ENCODE results near the gene OXLD1.

Gene OXLD1

DNA sequence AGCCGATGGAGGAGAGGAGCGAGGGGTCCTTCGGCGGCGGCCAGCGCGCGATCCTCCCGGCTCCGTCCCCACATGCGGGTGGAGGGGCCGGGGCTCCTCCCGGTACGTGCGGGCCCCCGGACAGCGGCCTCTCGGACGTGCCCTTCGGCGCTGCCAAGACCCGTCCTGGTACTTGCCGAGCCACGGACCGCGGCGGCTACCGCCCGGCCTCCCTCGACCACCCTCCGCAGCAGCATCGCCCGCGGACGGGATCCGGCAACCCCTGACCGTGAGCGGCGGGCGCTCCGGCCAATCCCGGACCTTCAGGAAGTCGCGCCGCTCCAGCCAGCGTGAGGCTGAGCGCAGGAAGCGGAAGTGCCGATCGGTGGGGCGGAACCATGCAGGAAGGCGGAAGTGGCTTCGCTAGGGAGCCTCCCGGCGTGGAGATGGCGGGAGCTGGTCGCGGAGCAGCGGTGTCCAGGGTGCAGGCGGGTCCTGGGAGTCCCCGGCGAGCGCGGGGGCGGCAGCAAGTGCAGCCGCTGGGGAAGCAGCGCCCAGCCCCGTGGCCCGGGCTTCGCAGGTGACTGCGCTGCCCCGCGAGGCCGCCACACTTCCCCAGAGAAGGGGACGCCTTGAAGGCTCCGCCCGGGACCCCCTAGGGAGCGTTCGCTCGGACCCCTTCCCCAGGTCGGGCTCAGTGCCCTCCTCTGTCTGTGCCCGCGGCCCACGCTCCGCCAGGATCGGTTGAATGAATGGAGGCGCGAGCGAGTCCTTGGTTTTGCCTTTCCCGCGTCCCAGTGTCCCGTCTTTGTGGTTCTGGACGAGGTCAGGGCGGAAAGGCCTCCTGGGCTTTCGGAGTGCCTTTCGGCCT lies at the start of gene OXLD1, which contains the start of gene CCDC137:
Gene OXLD1 (minus strand): TSS at position 264 of the 850 bp plus-strand sequence. CDS start 28 bp downstream, at position 236.
Gene CCDC137 (plus strand): TSS at position 396 of the 850 bp plus-strand sequence. CDS start 30 bp downstream, at position 426.
- DNase-seq, result peak; percentile 89

DNA sequence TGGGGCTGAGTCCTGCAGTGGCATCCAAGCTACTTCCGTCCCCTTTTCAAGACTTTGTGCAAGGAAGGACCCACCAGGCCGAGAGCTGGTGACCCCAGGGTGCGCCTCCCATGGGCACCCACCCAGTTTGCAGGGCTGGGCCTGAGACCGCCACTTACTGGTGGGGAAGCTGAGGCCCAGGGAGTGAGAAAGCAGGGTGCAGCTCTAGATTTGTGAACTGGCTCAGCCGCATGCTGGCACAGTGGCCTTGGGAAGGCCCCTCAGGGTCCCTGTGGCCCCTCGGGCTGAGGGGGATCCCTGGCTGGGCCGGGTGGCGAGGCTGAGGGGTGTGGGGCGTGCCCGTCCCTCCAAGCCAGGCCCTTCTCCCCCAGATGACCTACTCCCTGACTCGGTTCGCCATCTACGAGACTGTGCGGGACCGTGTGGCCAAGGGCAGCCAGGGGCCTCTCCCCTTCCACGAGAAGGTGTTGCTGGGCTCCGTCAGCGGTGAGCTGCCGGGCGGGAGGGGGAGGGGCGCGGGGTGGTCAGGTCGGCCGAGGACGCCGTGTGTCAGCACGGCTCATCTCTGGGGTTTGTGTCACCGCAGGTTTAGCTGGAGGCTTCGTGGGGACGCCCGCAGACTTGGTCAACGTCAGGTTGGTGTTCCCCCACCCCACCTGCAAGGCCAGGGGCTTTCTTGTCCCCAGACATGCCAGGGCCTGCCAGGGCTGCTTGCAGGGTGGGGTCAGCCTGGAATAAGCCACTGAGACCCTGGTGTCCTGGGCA lies 48.9 kb upstream of the OXLD1 start:
- no peak for DNase-seq

DNA sequence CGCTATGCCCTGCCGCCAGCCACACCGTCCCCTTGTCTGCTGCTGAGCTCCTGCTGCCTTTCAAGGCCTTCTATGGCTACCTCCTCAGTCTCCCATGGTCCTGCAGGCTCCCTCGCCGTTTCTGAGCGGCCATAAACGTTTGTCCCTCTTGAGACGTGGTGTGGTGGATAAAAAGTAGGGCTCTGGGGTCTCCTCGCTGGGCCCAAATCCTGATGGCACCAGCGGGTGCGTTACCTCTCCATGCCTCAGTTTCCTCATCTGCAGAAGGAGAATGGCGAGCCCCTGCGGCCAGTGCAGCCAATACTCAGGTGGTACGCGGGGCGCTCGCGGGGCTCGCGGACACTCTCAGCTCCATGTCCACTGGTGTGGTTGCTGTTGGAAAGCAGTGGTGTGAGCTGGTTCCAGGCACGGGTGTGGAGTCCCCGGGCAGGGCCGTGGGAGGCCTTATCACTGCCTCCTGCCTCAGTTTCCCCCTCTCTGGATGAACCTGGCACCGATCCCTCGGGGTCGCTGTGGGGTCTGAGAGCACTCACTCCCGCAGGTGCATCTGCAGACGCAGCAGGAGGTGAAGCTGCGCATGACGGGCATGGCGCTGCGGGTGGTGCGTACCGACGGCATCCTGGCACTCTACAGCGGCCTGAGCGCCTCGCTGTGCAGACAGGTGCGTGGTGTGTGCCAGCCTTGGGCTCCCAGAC lies 48.2 kb upstream of the OXLD1 start:
- no peak for DNase-seq

DNA sequence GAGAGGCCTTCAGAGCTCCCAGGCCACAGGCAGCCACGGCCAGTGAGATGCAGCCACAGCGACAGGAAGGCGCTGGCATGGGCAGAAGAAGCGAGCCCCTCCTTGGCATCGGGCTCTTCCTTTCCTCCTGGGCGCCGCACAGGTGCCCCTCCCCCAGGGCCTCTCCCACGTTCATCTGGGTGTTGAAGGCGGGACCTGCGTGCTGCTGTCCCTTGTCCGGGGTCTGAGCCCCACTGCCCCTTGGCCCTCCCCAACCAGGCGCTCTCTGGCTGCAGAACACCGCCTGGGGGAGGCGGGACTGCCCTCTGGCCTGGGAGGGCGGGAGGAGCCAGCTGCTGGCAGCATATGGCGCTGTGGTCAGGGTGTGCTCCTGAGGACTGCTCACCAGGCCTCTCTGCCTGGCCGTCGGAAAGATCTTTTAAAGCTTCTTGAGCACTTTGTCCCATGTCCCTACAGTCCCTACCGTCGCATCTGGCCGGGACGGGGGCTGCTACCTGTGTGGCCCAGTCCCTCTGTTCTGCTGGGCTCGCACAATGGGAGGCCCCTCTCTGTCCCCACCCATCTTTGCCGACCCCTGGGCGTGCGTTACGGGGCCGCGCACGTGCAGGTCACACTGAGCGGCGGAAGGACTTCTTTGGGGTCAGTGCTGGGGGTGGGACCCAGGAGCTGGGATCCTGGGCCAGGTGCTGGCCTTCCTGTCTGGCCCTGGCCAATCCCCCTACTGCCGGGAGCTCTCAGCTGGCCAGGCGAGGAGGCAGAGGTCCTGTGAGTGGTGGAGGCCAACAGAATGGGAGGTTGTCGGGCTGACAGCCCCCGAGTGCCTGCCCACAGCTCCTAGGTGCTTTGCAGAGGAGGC lies 47.4 kb upstream of the OXLD1 start:
- no peak for DNase-seq

DNA sequence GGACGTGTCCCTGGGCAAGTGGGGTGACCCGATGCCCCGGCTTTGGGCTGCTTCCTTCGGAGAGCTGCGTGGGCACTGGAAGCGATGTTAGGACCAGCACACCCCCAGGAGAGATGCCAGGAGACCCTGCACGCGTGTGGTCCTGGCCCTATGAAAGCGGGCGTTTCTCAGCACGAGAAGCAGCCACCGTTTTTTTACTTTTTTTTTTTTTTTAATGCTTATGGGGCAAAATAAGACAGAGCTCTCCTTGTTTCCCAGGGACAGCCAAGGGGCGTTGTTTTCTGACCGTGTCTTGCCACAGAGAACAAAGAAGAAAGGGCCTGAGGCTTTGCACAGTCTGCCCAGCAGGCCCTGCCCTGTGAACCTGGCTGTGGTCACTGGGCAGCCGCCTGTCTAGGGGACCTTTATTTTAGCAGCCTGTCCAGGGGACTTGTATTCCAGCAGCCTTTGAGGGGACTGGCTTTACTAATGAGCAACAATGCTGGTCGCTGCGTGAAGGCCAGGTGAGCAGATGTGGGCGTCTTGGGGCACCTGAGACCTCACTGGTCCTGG lies 46.7 kb upstream of the OXLD1 start:
- no peak for DNase-seq

DNA sequence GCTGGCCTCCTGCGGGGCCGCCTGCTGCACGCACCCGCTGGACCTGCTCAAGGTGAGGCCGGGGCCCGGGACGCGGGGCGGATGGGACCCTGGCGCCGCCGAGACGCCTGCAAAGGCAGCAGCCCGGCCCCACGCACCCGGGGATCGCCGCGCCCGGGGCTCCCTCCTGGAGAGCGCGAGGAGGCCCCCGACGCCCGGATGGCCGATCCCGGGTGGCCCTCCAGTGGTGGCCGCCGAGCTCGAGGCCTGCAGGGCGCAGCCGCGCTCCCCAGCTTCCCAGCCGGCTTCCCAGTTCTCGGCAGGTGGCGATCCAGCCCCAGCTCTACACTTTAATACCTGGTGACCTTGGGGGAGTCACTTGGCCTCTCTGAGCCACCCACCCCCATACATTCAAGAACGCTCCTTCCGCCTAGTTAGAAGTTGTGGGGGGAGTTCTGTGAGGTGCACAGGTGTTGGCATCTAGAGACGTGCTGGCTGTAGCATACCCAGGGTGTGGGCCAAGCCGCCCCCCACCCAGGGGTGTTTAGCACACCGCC lies 46.1 kb upstream of the OXLD1 start:
- no peak for DNase-seq

DNA sequence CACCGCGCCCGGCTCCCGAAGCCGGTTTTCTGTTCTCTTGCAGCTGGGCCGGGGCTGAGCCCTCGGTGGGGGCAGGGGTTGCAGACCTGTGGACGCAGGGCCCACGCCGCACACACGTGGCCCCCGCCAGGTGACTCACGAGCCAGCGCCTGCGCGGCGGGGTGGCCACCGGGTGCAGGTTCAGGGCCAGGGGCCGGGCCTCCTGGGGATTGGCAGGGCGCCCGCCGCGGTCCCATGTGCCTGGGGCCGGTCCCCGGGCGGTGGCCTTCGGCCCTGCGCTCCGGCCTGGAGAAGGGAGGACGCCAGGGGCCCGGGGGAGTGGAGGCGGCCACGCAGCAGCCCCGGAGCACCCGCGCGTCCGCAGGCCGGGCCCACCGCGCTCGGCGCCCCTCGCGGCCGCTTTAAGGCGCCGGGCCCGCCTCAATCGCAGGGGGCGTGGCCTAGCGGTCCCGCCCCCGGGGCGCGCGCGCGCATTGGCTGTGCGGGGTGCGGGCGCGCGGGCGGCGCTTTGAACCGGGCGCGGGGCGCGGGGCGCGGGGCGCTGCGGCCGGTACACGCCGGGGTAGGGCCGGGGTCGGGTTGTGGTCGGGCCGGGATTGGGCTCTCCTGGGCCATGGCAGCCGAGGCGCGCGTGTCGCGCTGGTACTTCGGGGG lies 45.5 kb upstream of the OXLD1 start, which contains the start of gene SLC25A10:
Gene SLC25A10 (plus strand): TSS at position 471 of the 654 bp plus-strand sequence. CDS start 143 bp downstream, at position 614.
- peak; percentile 75 for DNase-seq

DNA sequence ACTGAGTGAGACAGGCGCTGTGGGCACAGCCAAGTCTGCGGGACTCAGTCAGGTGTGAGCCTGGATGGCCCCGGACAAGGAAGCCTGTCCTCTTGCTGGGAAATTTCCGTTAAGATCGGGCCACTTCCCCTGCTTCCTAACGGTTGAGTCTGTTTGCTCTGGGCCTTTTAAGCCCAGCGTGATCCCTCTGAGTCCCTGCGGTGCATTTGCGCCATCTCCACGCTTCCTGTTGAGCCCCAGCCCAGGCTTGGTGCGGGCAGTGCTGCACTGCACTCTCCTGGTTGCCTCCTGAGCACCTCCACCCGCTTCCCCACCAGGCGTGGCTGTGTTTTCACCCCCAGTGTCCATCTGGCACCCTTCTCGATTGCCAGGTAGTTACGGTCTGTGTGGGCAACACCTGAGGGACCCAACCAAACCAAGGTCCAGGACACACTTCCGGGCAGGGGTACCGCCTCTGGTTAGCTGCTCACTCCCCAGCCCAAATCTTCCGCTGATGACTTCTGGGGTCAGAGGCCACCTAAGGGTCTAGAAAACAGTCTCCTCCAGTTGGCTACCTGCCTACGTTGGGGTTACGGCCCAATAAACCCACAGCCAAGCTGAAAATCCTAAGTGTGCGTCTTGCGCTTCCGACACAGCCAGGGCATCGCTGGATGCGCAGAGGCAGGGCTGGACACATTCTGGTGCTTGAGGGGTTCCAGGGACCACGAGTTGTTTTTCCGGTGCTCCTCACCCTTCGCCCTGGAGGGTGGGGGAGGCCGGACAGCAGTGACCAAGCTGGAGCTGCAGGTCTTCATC lies 44.3 kb upstream of the OXLD1 start:
- DNase-seq, result no peak

DNA sequence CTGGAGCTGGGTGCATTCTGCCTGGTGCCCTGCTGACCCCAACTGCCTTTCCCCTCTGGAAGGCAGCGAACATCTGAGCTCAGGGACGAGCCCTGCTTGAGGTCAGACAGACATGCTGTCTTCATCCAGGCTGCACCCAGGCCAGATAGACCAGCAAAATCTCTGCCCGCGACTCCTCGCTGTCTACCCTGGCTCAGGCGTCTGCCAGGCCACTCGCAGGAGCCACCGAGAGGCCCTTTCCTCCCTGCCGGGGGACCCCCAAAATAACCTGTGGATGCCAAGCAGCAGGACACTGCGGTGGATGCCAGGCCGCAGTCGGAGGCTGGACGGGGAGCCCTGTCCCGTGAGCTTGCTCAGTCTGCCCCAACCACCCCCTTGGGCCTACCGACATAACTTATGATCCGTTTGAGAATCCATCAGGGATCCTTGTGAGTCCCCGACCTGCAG lies 42.4 kb upstream of the OXLD1 start:
- DNase-seq, result no peak

DNA sequence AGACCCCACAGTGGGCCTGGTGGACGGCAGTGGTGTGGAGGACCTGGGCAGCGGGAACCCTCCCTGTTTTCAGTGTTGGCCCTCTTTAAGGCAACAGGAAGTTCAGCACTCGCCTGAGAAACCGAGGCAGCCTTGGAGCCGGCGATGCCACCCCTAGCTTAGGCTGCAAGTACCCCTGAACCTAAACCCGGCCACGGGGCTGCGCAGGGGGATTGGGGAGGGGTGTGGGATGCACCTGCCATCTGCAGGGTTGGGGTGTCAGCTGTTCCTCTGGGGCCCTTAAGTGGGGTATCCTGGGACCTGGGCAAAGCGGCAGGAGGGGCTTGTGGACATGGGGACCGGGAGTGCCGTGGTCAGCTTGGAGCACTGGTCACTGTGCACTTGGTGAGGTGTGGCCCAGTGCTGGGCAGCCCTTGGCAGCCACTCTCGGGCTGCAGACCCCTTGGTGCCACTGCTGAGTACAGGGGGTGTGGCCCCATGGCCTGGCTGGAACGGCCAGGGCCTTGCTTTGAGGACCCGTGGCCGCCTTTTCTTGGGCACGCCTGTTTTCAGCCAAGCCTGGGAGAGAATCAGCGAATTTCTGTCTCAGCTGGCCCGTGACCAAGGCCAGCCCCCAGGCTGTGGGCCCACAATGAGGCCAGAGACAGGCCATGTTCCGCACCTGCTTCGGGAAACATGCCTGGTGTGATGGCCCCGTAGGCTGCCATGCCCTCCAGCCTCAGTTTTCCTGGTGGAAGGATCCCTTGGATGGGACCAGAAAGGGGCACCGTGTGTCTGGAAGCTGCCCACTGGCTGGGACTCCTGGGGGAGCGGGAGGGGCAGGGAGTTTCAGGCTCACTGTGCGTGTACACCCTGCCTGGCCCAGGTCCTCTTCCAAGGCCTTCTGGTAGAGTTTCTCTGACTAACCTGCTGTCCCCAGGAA lies 41.6 kb upstream of the OXLD1 start:
- no peak for DNase-seq

DNA sequence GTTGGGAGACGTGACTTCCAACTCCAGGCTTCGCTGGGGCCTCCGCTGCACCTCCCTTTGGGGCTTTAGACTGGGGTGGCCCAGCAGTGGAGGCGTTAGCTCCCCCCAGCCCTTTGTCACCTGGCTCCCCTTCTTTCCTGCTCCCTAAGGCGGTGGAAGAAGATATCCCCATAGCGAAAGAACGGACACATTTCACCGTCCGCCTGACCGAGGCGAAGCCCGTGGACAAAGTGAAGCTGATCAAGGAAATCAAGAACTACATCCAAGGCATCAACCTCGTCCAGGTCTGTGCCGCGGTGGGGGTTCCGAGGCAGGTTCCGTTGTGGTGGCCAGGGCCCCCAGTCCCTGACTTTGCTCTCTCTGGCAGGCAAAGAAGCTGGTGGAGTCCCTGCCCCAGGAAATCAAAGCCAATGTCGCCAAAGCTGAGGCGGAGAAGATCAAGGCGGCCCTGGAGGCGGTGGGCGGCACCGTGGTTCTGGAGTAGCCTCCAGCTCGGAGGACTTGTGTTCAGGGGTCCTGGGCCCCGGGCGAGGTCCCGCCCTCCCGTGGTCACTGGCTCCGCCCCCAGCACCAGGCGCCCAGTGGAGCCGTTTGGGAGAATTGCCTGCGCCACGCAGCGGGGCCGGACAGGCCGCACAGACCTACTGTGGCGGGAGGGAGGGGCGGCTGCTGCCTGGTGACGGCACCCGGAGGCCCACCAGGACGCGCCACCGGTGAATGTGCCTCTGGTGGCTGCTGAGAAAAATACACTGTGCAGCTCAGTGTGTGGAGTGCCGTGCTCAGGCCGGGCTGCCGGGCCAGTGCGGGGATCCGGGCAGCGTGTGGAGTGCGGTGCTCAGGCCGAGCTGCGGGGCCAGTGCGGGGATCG lies 40.6 kb upstream of the OXLD1 start:
- no peak for DNase-seq

DNA sequence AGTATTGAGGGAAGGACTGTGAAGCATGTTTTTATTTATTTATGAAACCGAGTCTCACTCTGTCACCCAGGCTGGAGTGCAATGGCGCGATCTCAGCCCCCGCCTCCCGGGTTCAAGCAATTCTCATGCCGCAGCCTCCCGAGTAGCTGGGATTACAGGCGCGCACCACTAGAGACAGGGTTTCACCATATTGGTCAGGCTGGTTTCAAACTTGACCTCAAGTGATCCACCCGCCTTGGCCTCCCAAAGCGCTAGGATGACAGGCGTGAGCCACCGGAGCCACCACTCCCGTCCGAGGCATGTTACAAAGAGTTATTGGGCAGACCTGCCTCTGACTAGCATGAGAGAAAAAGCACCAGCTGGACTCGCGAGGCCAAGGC lies 39.8 kb upstream of the OXLD1 start:
- DNase-seq, result no peak

DNA sequence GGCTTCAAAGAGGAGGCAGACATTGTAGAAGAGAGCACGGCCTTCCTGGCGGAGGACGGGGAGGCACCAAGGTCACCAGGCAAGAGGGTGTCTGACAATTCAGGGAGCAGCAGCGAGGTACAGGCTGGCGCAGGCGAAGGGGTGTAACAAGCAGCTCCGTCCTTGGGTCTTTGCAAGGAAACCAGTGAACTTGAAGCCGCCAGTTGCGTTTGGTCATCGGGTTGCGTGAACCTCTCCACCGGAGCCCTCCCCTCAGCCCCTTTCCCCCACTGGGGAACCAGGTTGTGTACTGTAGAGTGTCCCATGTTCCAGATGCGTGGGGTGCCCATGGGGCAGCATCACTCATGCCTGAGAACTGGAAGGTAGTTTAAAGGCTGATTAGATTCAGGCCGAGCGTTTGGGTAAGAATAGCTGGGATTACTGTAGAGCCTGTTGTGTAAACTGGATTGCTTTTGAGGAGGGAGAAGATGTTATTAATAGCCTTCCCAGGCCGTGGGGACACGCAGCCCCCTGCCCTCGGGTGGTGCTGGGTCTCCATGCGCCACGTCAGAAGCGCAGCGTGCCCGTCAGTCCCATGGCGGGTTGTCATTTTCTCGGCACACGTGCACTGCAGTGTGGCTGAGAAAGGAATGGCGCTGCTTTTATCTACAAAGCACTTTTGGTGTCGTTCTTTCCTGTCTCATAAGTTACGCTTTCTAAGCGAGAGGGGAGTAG lies 39.3 kb upstream of the OXLD1 start:
- DNase-seq, result no peak

DNA sequence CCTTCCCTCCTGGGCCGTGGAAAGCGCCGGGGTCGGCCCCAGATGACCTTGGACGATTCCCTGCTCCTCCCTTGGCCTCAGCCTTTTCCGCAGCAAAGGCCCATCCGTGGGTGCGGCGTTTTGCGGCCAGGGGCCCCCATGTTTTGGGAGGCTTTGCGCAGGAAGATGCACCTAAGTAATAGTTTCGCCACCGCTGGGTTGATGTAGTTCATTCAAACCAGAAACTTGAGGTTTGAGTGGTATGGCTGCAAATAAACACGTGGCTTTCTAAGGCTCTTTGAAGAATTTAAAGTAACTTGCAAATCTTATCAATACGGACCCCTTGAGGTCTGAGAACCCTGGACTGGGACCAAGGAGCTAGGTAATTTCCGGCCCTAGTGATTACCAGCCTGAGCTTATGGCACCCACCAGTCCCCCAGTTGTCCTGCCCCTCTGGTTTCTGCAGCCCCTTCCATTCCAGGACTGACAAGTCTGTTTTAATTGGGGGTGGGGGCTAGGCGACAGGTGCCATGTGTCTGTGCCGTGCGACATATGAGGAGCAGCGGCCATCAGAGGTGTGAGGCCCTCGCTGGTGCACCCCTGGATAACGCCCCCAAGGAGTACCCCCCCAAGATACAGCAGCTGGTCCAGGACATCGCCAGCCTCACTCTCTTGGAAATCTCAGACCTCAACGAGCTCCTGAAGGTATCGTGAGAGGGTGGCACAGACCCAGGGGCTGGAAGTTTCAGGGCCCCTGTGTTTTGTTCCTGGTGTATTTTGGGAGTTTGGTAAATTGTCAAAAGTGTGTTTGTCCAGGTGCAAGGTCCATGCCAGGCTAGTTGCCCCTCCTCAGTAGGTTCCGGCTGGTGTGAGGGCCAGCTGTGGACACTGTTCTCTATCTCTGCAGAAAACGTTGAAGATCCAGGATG lies 37.6 kb upstream of the OXLD1 start:
- peak; percentile 9 for DNase-seq

DNA sequence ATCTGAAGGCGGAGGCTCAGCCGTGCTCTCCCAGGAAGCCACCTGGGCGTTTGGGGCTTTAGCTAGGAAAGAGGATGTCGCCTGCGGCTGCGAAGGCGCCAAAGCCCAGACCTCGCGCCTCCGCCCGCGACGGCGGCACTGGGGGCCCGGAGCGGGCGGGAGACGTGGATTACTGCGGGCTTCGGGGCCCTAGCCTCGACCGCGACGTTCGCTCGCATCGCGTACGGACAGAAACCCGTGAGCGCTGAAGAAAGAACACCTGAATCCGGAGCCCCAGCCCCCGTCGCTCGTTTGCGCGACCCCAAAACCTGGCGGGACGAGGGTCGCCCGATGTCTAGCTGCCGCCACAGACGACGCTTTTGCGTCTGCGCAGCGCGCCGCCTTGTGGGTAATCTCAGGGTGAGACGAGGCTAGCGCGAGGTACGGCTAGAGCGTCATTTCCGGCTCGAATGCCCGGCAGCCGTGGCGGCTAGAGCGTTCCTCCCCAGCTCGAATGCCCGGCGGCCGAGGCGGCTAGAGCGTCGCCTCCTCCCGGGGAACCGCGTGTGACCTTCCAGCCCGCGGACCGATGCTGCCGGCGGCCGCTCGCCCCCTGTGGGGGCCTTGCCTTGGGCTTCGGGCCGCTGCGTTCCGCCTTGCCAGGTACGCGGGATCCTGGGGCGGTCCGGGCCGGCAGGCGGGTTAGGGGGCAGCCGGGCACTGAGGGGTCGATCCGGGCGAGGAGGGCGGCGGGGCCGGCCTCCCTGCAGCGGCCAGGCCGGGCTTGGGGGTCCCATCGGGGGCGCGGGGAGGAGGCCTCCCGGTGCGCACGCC lies 36.7 kb upstream of the OXLD1 start, which contains the start of gene MRPL12:
Gene MRPL12 (plus strand): TSS at position 434 of the 813 bp plus-strand sequence. CDS start 135 bp downstream, at position 569.
- peak; percentile 82 for DNase-seq
